ENCODE results near the gene TSPAN33. TPM values are rescaled to one million over a fixed set of nuclear protein-coding genes. Genes with fewer than 3 reads are reported as not detected.

TSPAN33 gene
- total RNA-seq, 4 donors from 2014 or later, result 5.0 to 11.4 (median 7.5) TPM

- no peak for DNase-seq (ENCODE audit: extremely low spot score)
- Histone ChIP-seq H3K27me3 (no peaks in the 10 kb centered on the region), H3K36me3 (peaks cover 0 to 2% (median 0%) of the 10 kb centered on the region in 4 donors), H3K9me3 (no peaks in the 10 kb centered on the region), H3K27ac (replicated peaks in 1 of 4) (peak overlapping the region; percentile 50 to 72 (median 62)), H3K4me3 (peak overlapping the region; percentile 62 to 85 (median 74)), H3K4me1 (peaks cover 10 to 29% (median 21%) of the 10 kb centered on the region in 4 donors)
- no peak for TF ChIP-seq POLR2A (IDR thresholded peaks at IDR 0.05; ENCODE audit: low read depth)
- no peak for TF ChIP-seq CTCF (IDR thresholded peaks at IDR 0.05)
- TF ChIP-seq EP300 (IDR thresholded peaks at IDR 0.05), result no peak
- TF ChIP-seq POLR2AphosphoS5 (IDR thresholded peaks at IDR 0.05), result no peak
- intact Hi-C loops (cut with DNase I), result no loop called here
- WGBS, result 2% methylated on average over 55 of the region's 83 CpGs
These were observed 44.6 kb downstream of the TSPAN33 start for GRCh38 chr7:129188892-129189660.

DNA sequence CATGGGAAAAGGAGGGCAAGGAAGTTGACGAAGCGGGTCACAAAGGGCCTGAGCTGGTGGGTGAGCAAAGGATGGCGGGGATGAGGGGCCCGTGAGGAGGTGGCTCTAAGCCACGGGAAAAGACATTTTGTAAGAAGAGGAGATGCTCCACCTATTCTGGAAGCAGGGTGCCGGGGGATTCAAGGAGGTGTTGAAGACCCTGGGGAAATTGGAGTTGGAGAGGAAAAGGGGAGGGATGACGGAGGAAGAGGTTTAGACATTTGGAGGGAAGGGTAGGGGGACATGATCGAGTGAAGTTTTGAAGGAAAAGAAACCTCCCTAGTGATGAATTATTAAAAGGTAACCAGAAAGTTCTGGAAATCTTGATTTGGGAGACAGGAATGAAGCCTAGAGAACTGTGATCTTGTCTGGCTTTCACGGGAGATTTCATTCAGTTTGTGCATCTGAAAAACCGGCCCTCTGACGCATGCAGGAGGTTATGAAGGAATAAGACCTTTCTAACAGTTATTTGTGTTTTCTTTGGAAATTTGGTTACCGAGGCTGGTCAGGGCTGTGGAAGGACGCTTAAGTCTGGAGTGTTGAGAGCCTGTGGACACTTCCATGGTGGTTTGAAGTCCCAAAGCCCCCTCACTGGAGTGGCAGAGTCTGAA lies 45.3 kb downstream of the TSPAN33 start:
- H3K4me3 ChIP-seq, result peak overlapping the region; percentile 62 to 85 (median 74)
- TF ChIP-seq POLR2A (IDR thresholded peaks at IDR 0.05; ENCODE audit: low read depth) (no peak), EP300 (IDR thresholded peaks at IDR 0.05) (no peak), CTCF (IDR thresholded peaks at IDR 0.05) (no peak), POLR2AphosphoS5 (IDR thresholded peaks at IDR 0.05) (no peak)
- H3K4me1 ChIP-seq, result peaks cover 10 to 29% (median 21%) of the 10 kb centered on the region in 4 donors
- 24% methylated on average over 13 of the region's 13 CpGs for WGBS
- peak overlapping the region in 2 of 4 donors; percentile 50 to 66 for H3K27ac ChIP-seq (replicated peaks in 1 of 4)
- intact Hi-C loops (cut with DNase I), result no loop called here
- no peak for DNase-seq (ENCODE audit: extremely low spot score)
- H3K27me3 ChIP-seq, result no peaks in the 10 kb centered on the region
- H3K9me3 ChIP-seq, result no peaks in the 10 kb centered on the region
- H3K36me3 ChIP-seq, result peaks cover 0 to 2% (median 0%) of the 10 kb centered on the region in 4 donors

GRCh38 chr7:129191272-129191671 lies 46.8 kb downstream of the TSPAN33 start:
- no peak overlapping the region for H3K4me3 ChIP-seq
- H3K27me3 ChIP-seq, result no peaks in the 10 kb centered on the region
- intact Hi-C loops (cut with DNase I), result no loop called here
- no peak overlapping the region for H3K27ac ChIP-seq (replicated peaks in 1 of 4)
- peaks cover 0 to 2% (median 0%) of the 10 kb centered on the region in 4 donors for H3K36me3 ChIP-seq
- H3K9me3 ChIP-seq, result no peaks in the 10 kb centered on the region
- DNase-seq (ENCODE audit: extremely low spot score), result no peak
- H3K4me1 ChIP-seq, result peaks cover 10 to 29% (median 21%) of the 10 kb centered on the region in 4 donors
- TF ChIP-seq CTCF (IDR thresholded peaks at IDR 0.05), result no peak
- no peak for TF ChIP-seq POLR2A (IDR thresholded peaks at IDR 0.05; ENCODE audit: low read depth)
- no peak for TF ChIP-seq POLR2AphosphoS5 (IDR thresholded peaks at IDR 0.05)
- no peak for TF ChIP-seq EP300 (IDR thresholded peaks at IDR 0.05)
- WGBS, result 82% methylated on average over 3 of the region's 3 CpGs

GRCh38 chr7:129193892-129194291 lies 49.4 kb downstream of the TSPAN33 start:
- no peak overlapping the region for H3K27ac ChIP-seq (replicated peaks in 1 of 4)
- 100% methylated on average over 3 of the region's 3 CpGs for WGBS

More at GRCh38 chr7:129193892-129194291, 49.4 kb downstream of the TSPAN33 start:
- H3K9me3 ChIP-seq, result no peaks in the 10 kb centered on the region
- H3K36me3 ChIP-seq, result peaks cover 0 to 2% (median 0%) of the 10 kb centered on the region in 4 donors
- TF ChIP-seq POLR2A (IDR thresholded peaks at IDR 0.05; ENCODE audit: low read depth), result no peak
- TF ChIP-seq POLR2AphosphoS5 (IDR thresholded peaks at IDR 0.05), result no peak
- TF ChIP-seq CTCF (IDR thresholded peaks at IDR 0.05), result no peak
- no peak for TF ChIP-seq EP300 (IDR thresholded peaks at IDR 0.05)
- intact Hi-C loops (cut with DNase I), result no loop called here
- H3K4me1 ChIP-seq, result peaks cover 10 to 19% (median 17%) of the 10 kb centered on the region in 4 donors
- no peaks in the 10 kb centered on the region for H3K27me3 ChIP-seq
- H3K4me3 ChIP-seq, result no peak overlapping the region
- no peak for DNase-seq (ENCODE audit: extremely low spot score)
